Fibroblast of lung (primary cell): Measurements from ENCODE around the gene PPIE. TPM values are rescaled to one million over a fixed set of nuclear protein-coding genes. Genes with fewer than 3 reads are reported as not detected.
"Not testable (repeated sequence)": the region's sequence is repeated elsewhere in the genome, so short reads cannot be mapped to it uniquely, and the experiment has no call there.

Experiments
- DNase-seq, 2 donors: peaks; one replicate each; pipeline versions ENCODE4 v3.0.0 to v3.0.0-alpha.2; 2010; ENCODE audit warnings: low read depth in 2 of 2
- H2AFZ ChIP-seq: 2 replicates; pipeline ENCODE4 v1.5.1; 2012; ENCODE audit warnings: low read length, control low read depth, inconsistent platforms
- H3K27ac ChIP-seq: 2 replicates; pipeline ENCODE4 v1.5.1; 2011; ENCODE audit warnings: low read length, control low read depth; ENCODE audit not compliant: insufficient read depth
- H3K27me3 ChIP-seq: 2 replicates; pipeline ENCODE4 v1.5.1; 2011; ENCODE audit warnings: mild to moderate bottlenecking, low read length; ENCODE audit not compliant: control insufficient read depth, insufficient read depth
- H3K36me3 ChIP-seq: 2 replicates; pipeline ENCODE4 v1.5.1; 2011; ENCODE audit warnings: low read length; ENCODE audit not compliant: control insufficient read depth, insufficient read depth
- H3K4me1 ChIP-seq: 2 replicates; pipeline ENCODE4 v1.5.1; 2011; ENCODE audit warnings: low read length; ENCODE audit not compliant: control insufficient read depth, insufficient read depth; ENCODE audit errors: extremely low read depth
- H3K4me2 ChIP-seq: 2 replicates; pipeline ENCODE4 v1.5.1; 2011; ENCODE audit warnings: low read length, control low read depth; ENCODE audit not compliant: insufficient read depth; ENCODE audit errors: extremely low read depth
- H3K4me3 ChIP-seq, 4 experiments: fragments of 200-600 bp in 1 of 4; sonication (generic) in 1 of 4; replicated peaks in 1 of 4; 2 replicates each; pipeline ENCODE4 v1.5.1; 2011 to 2016; ENCODE audit warnings: low read length in 4 of 4, low read depth in 3 of 4, mild to moderate bottlenecking in 3 of 4, control low read depth in 2 of 4, inconsistent platforms in 1 of 4, mixed read lengths in 1 of 4; ENCODE audit not compliant: insufficient read depth in 1 of 4; ENCODE audit errors: control extremely low read depth in 1 of 4
- H3K79me2 ChIP-seq: 2 replicates; pipeline ENCODE4 v1.5.1; 2012; ENCODE audit warnings: mild to moderate bottlenecking, low read length, inconsistent platforms; ENCODE audit not compliant: control insufficient read depth, insufficient read depth
- H3K9ac ChIP-seq: 2 replicates; pipeline ENCODE4 v1.5.1; 2011; ENCODE audit warnings: mild to moderate bottlenecking, low read length, control low read depth; ENCODE audit not compliant: insufficient read depth
- H3K9me3 ChIP-seq: 2 replicates; pipeline ENCODE4 v1.5.1; 2012; ENCODE audit warnings: low read depth, low read length; ENCODE audit not compliant: control insufficient read depth, insufficient read depth
- H4K20me1 ChIP-seq: 2 replicates; pipeline ENCODE4 v1.5.1; 2011; ENCODE audit warnings: low read length; ENCODE audit not compliant: control insufficient read depth, insufficient read depth; ENCODE audit errors: extremely low read depth
- EZH2 ChIP-seq: IDR thresholded peaks from 2 replicates; pipeline ENCODE4 v1.5.1; 2012; ENCODE audit warnings: low read length, control low read depth, mild to moderate bottlenecking; ENCODE audit errors: missing control alignments
- polyA plus RNA-seq, 2 donors: library from polyadenylated mRNA; depleted of rRNA in 1 of 2; stranded (reverse) in 1 of 2; unstranded in 1 of 2; fragments of >200 nt; gene quantifications; 2 replicates each; pipeline ENCODE4 v1.2.1, GENCODE V29; 2011 to 2012; ENCODE audit warnings: missing spikeins in 1 of 2
- total RNA-seq: library from RNA; depleted of rRNA; stranded (reverse); fragments of >200 nt; gene quantifications from 2 replicates; pipeline ENCODE4 v1.2.1, GENCODE V29; 2014
- TF ChIP-seq, protein P1 (sequence below), 2 donors: IDR thresholded peaks in 1 of 2; conservative IDR thresholded peaks in 1 of 2; 1 replicate in 1 of 2; 2 replicates in 1 of 2; pipeline ENCODE4 v1.5.1; 2011 to 2012; ENCODE audit warnings: low read length in 2 of 2, control low read depth in 1 of 2, inconsistent platforms in 1 of 2, low read depth in 1 of 2, mild to moderate bottlenecking in 1 of 2

Gene PPIE
- total and polyA plus RNA-seq, 2 donors (not counting 1 experiment from before 2014, with no cell fraction given) = 38.8 to 58.8 TPM

DNA sequence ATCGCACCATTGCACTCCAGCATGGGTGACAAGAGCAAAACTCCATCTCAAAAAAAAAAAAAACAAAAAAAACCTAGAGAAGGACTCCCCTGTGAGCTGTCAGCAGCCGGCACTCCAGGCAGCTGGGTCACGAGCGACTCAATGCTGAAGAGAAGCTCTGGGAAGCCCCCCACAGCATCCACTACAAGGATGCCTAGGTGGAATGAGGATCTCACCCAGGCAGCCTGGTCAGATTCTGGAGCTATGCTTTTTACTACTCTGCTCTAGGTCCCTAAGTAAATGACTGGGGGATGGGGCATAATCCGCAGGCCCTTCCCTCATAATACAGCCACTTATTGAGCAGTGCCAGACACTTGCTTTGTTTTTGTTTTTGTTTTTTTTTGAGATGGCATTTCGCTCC is 43.4 kb downstream of the PPIE start:
- Histone ChIP-seq H3K36me3 (no peaks in the 10 kb centered on the region), H3K27me3 (peaks cover 11% of the 10 kb centered on the region), H3K4me1 (no peaks in the 10 kb centered on the region), H3K79me2 (no peaks in the 10 kb centered on the region), H3K4me2 (no peak overlapping the region), H4K20me1 (no peaks in the 10 kb centered on the region), H2AFZ (no peak overlapping the region), H3K9me3 (no peaks in the 10 kb centered on the region), H3K27ac (no peak overlapping the region), H3K4me3 (no peak overlapping the region), H3K9ac (no peak overlapping the region)
- TF ChIP-seq EZH2 = no peak
- TF ChIP-seq, protein P1, sequence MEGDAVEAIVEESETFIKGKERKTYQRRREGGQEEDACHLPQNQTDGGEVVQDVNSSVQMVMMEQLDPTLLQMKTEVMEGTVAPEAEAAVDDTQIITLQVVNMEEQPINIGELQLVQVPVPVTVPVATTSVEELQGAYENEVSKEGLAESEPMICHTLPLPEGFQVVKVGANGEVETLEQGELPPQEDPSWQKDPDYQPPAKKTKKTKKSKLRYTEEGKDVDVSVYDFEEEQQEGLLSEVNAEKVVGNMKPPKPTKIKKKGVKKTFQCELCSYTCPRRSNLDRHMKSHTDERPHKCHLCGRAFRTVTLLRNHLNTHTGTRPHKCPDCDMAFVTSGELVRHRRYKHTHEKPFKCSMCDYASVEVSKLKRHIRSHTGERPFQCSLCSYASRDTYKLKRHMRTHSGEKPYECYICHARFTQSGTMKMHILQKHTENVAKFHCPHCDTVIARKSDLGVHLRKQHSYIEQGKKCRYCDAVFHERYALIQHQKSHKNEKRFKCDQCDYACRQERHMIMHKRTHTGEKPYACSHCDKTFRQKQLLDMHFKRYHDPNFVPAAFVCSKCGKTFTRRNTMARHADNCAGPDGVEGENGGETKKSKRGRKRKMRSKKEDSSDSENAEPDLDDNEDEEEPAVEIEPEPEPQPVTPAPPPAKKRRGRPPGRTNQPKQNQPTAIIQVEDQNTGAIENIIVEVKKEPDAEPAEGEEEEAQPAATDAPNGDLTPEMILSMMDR (conservative IDR thresholded peaks at IDR 0.05 in 1 of 2, IDR thresholded peaks at IDR 0.05 in 1 of 2; ENCODE audit: low read depth in 1 of 2, low read length in 2 of 2) = no peak
- no peak for DNase-seq

DNA sequence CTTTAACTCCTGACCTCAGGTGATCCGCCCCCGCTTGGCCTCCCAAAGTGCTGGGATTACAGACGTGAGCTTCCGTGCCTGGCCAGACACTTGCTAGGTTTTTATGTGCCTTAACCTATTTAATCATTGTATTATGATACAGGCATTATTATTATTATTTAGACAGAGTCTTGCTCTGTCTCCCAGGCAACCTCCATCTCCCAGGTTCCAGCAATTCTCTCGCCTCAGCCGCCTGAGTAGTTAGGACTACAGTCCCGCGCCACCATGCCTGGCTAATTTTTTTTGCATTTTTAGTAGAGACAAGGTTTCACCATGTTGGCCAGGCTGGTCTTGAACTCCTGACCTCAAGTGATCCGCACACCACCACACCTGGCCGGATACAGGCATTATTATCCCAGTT is 44.0 kb downstream of the PPIE start:
- not testable (repeated sequence) for H3K36me3 ChIP-seq, H3K27ac ChIP-seq, H3K9ac ChIP-seq, H3K79me2 ChIP-seq, H2AFZ ChIP-seq, DNase-seq, H3K4me3 ChIP-seq, H3K4me2 ChIP-seq, H4K20me1 ChIP-seq, H3K4me1 ChIP-seq, H3K9me3 ChIP-seq
- H3K27me3 ChIP-seq = peaks cover 17% of the 10 kb centered on the region

DNA sequence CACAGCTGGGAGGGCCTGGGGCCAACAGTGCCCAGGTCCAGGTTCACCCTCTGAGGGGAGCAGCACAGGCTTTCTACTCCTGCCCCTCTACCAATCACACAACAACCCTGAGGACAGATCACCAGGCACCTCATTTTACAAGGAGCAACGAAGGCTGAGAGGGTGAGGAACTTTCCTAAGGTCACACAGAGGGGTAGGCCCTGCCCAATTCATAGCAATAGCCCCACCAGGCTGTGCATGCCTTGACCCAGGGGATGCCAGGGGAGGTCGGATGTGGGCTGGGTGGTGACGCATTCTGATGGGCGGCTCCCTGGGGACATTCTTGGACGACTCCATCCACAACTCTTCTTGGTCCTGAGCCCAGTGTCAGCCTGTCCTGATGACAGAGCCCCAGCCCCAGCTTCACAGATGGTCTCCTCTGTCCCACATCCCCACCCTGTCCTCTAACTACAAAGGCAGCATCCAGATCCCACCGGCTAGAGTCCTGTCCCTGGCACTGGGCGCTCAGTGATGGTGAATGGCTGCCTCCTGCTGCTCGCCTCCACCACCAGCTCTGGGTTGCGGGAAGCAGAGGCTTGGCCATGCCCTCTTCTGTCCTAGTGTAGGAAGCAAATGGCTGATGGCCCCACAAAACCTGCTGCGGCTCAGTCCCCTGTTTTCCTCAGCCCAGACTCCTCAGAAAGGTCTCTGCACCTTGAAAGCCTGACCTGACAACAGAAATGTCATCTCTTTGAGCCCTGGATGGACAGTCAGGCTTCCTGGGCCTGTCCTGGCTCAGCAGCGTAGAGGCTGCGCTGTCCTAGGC is 47.8 kb downstream of the PPIE start:
- peaks cover 23% of the 10 kb centered on the region for H3K27me3 ChIP-seq
- H3K4me2 ChIP-seq, H4K20me1 ChIP-seq, H3K4me3 ChIP-seq, H3K4me1 ChIP-seq, H3K36me3 ChIP-seq, H3K27ac ChIP-seq, H3K9ac ChIP-seq, H3K79me2 ChIP-seq, H2AFZ ChIP-seq, DNase-seq, H3K9me3 ChIP-seq: not testable (repeated sequence)
- peak; percentile 6 for TF ChIP-seq EZH2

DNA sequence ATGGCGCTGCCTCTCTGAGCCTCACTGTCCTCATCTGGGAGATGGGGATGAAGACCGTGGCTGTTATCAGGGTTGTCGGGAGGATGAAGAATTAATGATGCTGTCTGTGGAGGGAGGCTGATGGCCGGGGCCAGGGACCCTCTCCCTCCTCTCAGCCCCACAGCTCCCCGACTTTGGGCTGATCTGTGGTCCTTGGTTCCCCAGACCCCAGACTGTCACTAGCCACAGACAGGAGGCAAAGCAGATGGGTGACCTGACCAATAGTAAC is 48.4 kb downstream of the PPIE start:
- not testable (repeated sequence) for H3K4me2 ChIP-seq, H3K79me2 ChIP-seq, H4K20me1 ChIP-seq, H3K4me3 ChIP-seq, H2AFZ ChIP-seq, H3K9ac ChIP-seq, DNase-seq, H3K4me1 ChIP-seq, H3K27ac ChIP-seq, H3K36me3 ChIP-seq, H3K9me3 ChIP-seq
- H3K27me3 ChIP-seq = peaks cover 23% of the 10 kb centered on the region
